SU-DHL-6 (cell line): Measurements from ENCODE around the gene LRP2.

ENCODE experiments used
- H2AFZ ChIP-seq: fragments of 200-600 bp; sonication (generic); 2 replicates; pipeline ENCODE4 v1.6.1; 2014; ENCODE audit warnings: low read depth, mild to moderate bottlenecking, moderate library complexity, mixed read lengths, antibody characterized with exemption, low read length; ENCODE audit not compliant: severe bottlenecking
- H3F3A ChIP-seq: fragments of 200-600 bp; shearing (Covaris generic); 2 replicates; pipeline ENCODE4 v1.6.0; 2016; ENCODE audit warnings: antibody characterized with exemption, mild to moderate bottlenecking; ENCODE audit not compliant: insufficient read depth
- H3K27ac ChIP-seq: fragments of 200-600 bp; sonication (generic); 2 replicates; pipeline ENCODE4 v1.5.1; 2016; ENCODE audit warnings: low read depth, mild to moderate bottlenecking, low read length, moderate library complexity, mixed read lengths
- H3K27me3 ChIP-seq: fragments of 200-600 bp; sonication (generic), shearing (Covaris generic); 2 replicates; pipeline ENCODE4 v1.6.0; 2014; ENCODE audit warnings: mild to moderate bottlenecking, low read length
- H3K36me3 ChIP-seq: fragments of 200-600 bp; sonication (generic); 2 replicates; pipeline ENCODE4 v1.6.1; 2014; ENCODE audit warnings: mild to moderate bottlenecking, low read length, mixed read lengths
- H3K4me2 ChIP-seq: fragments of 300-600, 200-600 bp; shearing (Covaris generic), sonication (generic); 2 replicates; pipeline ENCODE4 v1.6.0; 2014; ENCODE audit warnings: low read length, low read depth, mild to moderate bottlenecking; ENCODE audit not compliant: poor library complexity, severe bottlenecking
- H3K4me3 ChIP-seq: fragments of 200-600 bp; sonication (generic); 2 replicates; pipeline ENCODE4 v1.5.1; 2014; ENCODE audit warnings: antibody characterized with exemption, low read length, mild to moderate bottlenecking, mixed read lengths; ENCODE audit not compliant: insufficient read depth, poor library complexity, severe bottlenecking
- H3K79me2 ChIP-seq: fragments of 200-600 bp; sonication (generic); 2 replicates; pipeline ENCODE4 v1.6.1; 2014; ENCODE audit warnings: mild to moderate bottlenecking, low read length, moderate library complexity; ENCODE audit not compliant: insufficient read depth
- H3K9ac ChIP-seq: fragments of 200-600 bp; sonication (generic); 2 replicates; pipeline ENCODE4 v1.7.0; 2014; ENCODE audit warnings: mild to moderate bottlenecking, low read length
- H3K9me2 ChIP-seq: fragments of 200-600 bp; sonication (generic); replicated peaks from 2 replicates; pipeline ENCODE4 v1.6.1; 2014; ENCODE audit warnings: low read length; ENCODE audit not compliant: insufficient read depth
- H3K9me3 ChIP-seq: fragments of 200-600 bp; sonication (generic); 2 replicates; pipeline ENCODE4 v1.6.1; 2014; ENCODE audit warnings: low read length, mixed read lengths; ENCODE audit not compliant: insufficient read depth
- H4K20me1 ChIP-seq: fragments of 200-600 bp; sonication (generic); 2 replicates; pipeline ENCODE4 v1.6.1; 2014; ENCODE audit warnings: low read depth, mild to moderate bottlenecking, antibody characterized with exemption, low read length, moderate library complexity, mixed read lengths
- CTCF ChIP-seq: fragments of 200-600 bp; sonication (generic); IDR thresholded peaks from one replicate; pipeline ENCODE4 v1.5.1; 2017; ENCODE audit warnings: antibody characterized with exemption, mild to moderate bottlenecking, low read length, moderate library complexity; ENCODE audit not compliant: insufficient read depth, poor library complexity, severe bottlenecking
- EZH2phosphoT487 ChIP-seq: fragments of 200-600 bp; sonication (generic), shearing (Covaris generic); conservative IDR thresholded peaks from 2 replicates; pipeline ENCODE4 v1.6.1; 2018; ENCODE audit warnings: mild to moderate bottlenecking, antibody characterized with exemption, low read length, moderate library complexity, mixed read lengths

The LRP2 gene

GRCh38 chr2:169089182-169089581, 273.2 kb downstream of the LRP2 start:
- H3K9me2 ChIP-seq: no peaks in the 10 kb centered on the region
- no peak overlapping the region for H3K4me3 ChIP-seq
- H3K27me3 ChIP-seq: no peaks in the 10 kb centered on the region
- TF ChIP-seq EZH2phosphoT487 (no peak), CTCF (no peak)
- no peaks in the 10 kb centered on the region for H3K79me2 ChIP-seq
- no peak overlapping the region for H3K9ac ChIP-seq
- no peak overlapping the region for H2AFZ ChIP-seq
- H3K27ac ChIP-seq: no peak overlapping the region
- no peaks in the 10 kb centered on the region for H4K20me1 ChIP-seq
- H3K9me3 ChIP-seq: no peaks in the 10 kb centered on the region
- no peak overlapping the region for H3K4me2 ChIP-seq
- no peaks in the 10 kb centered on the region for H3K36me3 ChIP-seq
- no peaks in the 10 kb centered on the region for H3F3A ChIP-seq

- Histone ChIP-seq H3K27me3 (no peaks in the 10 kb centered on the region), H2AFZ (no peak overlapping the region), H3K36me3 (no peaks in the 10 kb centered on the region), H3K9me2 (no peaks in the 10 kb centered on the region), H3F3A (no peaks in the 10 kb centered on the region), H4K20me1 (no peaks in the 10 kb centered on the region), H3K4me3 (no peak overlapping the region), H3K27ac (no peak overlapping the region), H3K79me2 (no peaks in the 10 kb centered on the region), H3K9ac (no peak overlapping the region), H3K4me2 (no peak overlapping the region), H3K9me3 (no peaks in the 10 kb centered on the region)
- no peak for TF ChIP-seq EZH2phosphoT487
- TF ChIP-seq CTCF: no peak
Observed at GRCh38 chr2:169087757-169088379, 274.5 kb downstream of the LRP2 start.

- TF ChIP-seq EZH2phosphoT487: no peak
- no peak overlapping the region for H3K27ac ChIP-seq
Observed at GRCh38 chr2:169086893-169087467, 275.4 kb downstream of the LRP2 start.

GRCh38 chr2:169082995-169083394, 279.3 kb downstream of the LRP2 start:
- Histone ChIP-seq H3K4me2 (no peak overlapping the region), H3F3A (no peaks in the 10 kb centered on the region), H3K9me3 (no peaks in the 10 kb centered on the region), H3K79me2 (no peaks in the 10 kb centered on the region), H3K27me3 (no peaks in the 10 kb centered on the region), H3K9me2 (no peaks in the 10 kb centered on the region), H3K9ac (no peak overlapping the region), H2AFZ (no peak overlapping the region), H3K36me3 (no peaks in the 10 kb centered on the region), H4K20me1 (no peaks in the 10 kb centered on the region), H3K27ac (no peak overlapping the region), H3K4me3 (no peak overlapping the region)
- TF ChIP-seq CTCF (no peak), EZH2phosphoT487 (no peak)

More at GRCh38 chr2:169086893-169087467, 275.4 kb downstream of the LRP2 start:
- Histone ChIP-seq H4K20me1 (no peaks in the 10 kb centered on the region), H3K79me2 (no peaks in the 10 kb centered on the region), H3K9me3 (no peaks in the 10 kb centered on the region), H3K9me2 (no peaks in the 10 kb centered on the region), H3F3A (no peaks in the 10 kb centered on the region), H2AFZ (no peak overlapping the region), H3K4me2 (no peak overlapping the region), H3K36me3 (no peaks in the 10 kb centered on the region), H3K9ac (no peak overlapping the region), H3K27me3 (no peaks in the 10 kb centered on the region), H3K4me3 (no peak overlapping the region)
